ENCODE measurements around the gene TMPRSS9.

TMPRSS9 gene

GRCh38 chr19:2341244-2341751, 18.8 kb upstream of the TMPRSS9 start:
- no peak overlapping the region for H3K4me3 ChIP-seq (ENCODE audit: low read depth, low read length)
- H3K9me3 ChIP-seq (ENCODE audit: control insufficient read depth, insufficient read depth, low read depth, low read length), result no peaks in the 10 kb centered on the region
- no peak for TF ChIP-seq IKZF3 (tag by site-specific recombination; IDR thresholded peaks at IDR 0.05)
- no peak for TF ChIP-seq GLIS1 (tag by site-specific recombination; IDR thresholded peaks at IDR 0.05)
- no peak for TF ChIP-seq ZNF747 (tag by site-specific recombination; IDR thresholded peaks at IDR 0.05)
- TF ChIP-seq ZNF148 (tag by site-specific recombination; IDR thresholded peaks at IDR 0.05; ENCODE audit: borderline replicate concordance), result no peak
- no peak for TF ChIP-seq ZBTB6 (tag by site-specific recombination; IDR thresholded peaks at IDR 0.05)
- no peak for TF ChIP-seq ZNF174 (tag by site-specific recombination; IDR thresholded peaks at IDR 0.05)
- TF ChIP-seq ZNF645 (tag by site-specific recombination; IDR thresholded peaks at IDR 0.05), result no peak
- TF ChIP-seq ZNF24 (tag by site-specific recombination; IDR thresholded peaks at IDR 0.05), result no peak
- no peak for TF ChIP-seq BCL11A (tag by site-specific recombination; IDR thresholded peaks at IDR 0.05; ENCODE audit: low read depth)
- no peak for TF ChIP-seq ZNF138 (tag by site-specific recombination; IDR thresholded peaks at IDR 0.05; ENCODE audit: borderline replicate concordance)
- no peak for TF ChIP-seq ZNF23 (tag by site-specific recombination; IDR thresholded peaks at IDR 0.05; ENCODE audit: borderline replicate concordance)
- no peak for TF ChIP-seq ZNF335 (tag by site-specific recombination; conservative IDR thresholded peaks at IDR 0.05)
- TF ChIP-seq CTCF (tag by site-specific recombination; IDR thresholded peaks at IDR 0.05), result no peak
- ChIA-PET CTCF (no interaction called here), POLR2A (no interaction called here)
- H3K36me3 ChIP-seq (ENCODE audit: control insufficient read depth in 2 of 2, insufficient read depth in 1 of 2, low read length in 2 of 2), result peaks cover 0 to 46% of the 10 kb centered on the region in 2 experiments; a peak in 2 of 3 replicates
- H3K27ac ChIP-seq (ENCODE audit: extremely low read depth, low read depth, low read length), result no peak overlapping the region
- H3K4me1 ChIP-seq (ENCODE audit: control insufficient read depth, insufficient read depth, low read length), result no peaks in the 10 kb centered on the region

- no peaks in the 10 kb centered on the region for H3K4me1 ChIP-seq (ENCODE audit: control insufficient read depth, insufficient read depth, low read length)
- ChIA-PET CTCF (no interaction called here), POLR2A (no interaction called here)
- H3K9me3 ChIP-seq (ENCODE audit: control insufficient read depth, insufficient read depth, low read depth, low read length), result no peaks in the 10 kb centered on the region
- no peak overlapping the region for H3K27ac ChIP-seq (ENCODE audit: extremely low read depth, low read depth, low read length)
- H3K36me3 ChIP-seq (ENCODE audit: control insufficient read depth in 2 of 2, insufficient read depth in 1 of 2, low read length in 2 of 2), result peaks cover 0 to 47% of the 10 kb centered on the region in 2 experiments; a peak in 2 of 3 replicates
- no peak overlapping the region for H3K4me3 ChIP-seq (ENCODE audit: low read depth, low read length)
- TF ChIP-seq ZNF23 (tag by site-specific recombination; IDR thresholded peaks at IDR 0.05; ENCODE audit: borderline replicate concordance) (no peak), ZNF18 (tag by site-specific recombination; IDR thresholded peaks at IDR 0.05) (no peak), ZNF24 (tag by site-specific recombination; IDR thresholded peaks at IDR 0.05) (no peak), ZNF664 (tag by site-specific recombination; IDR thresholded peaks at IDR 0.05) (no peak), ZNF239 (tag by site-specific recombination; IDR thresholded peaks at IDR 0.05) (no peak), ZNF302 (tag by site-specific recombination; IDR thresholded peaks at IDR 0.05; ENCODE audit: low read depth) (no peak), REST (tag by site-specific recombination; IDR thresholded peaks at IDR 0.05) (no peak), ZBTB7A (tag by site-specific recombination; IDR thresholded peaks at IDR 0.05; ENCODE audit: low read depth) (no peak), ZSCAN18 (tag by site-specific recombination; IDR thresholded peaks at IDR 0.05) (no peak), ZNF660 (tag by site-specific recombination; IDR thresholded peaks at IDR 0.05) (no peak), ZNF473 (tag by site-specific recombination; IDR thresholded peaks at IDR 0.05) (no peak)
These were observed 18.1 kb upstream of the TMPRSS9 start for GRCh38 chr19:2341982-2342381.

Measured in HEK293 (cell line).